ENCODE data around the gene ZNF527. TPM values are rescaled to one million over a fixed set of nuclear protein-coding genes. Genes with fewer than 3 reads are reported as not detected.

ZNF527 gene
- total and polyA plus RNA-seq, 9 of the 15 experiments (the other 6 are each of a cell fraction or from before 2014, with no cell fraction given): 0.18 to 1.4 (median 0.86) TPM

- no peak for TF ChIP-seq TCFL5 (CRISPR knock-in tag; conservative IDR thresholded peaks at IDR 0.05)
- 0 out of 2 replicates have a peak, but pooled peaks have one; percentile 69 for TF ChIP-seq E2F3 (CRISPR knock-in tag; IDR thresholded peaks at IDR 0.05)
- no peak for TF ChIP-seq HMGXB4 (CRISPR knock-in tag; IDR thresholded peaks at IDR 0.05)
- TF ChIP-seq MTA3 (IDR thresholded peaks at IDR 0.05; ENCODE audit: borderline replicate concordance): no peak
- TF ChIP-seq CREB5 (CRISPR knock-in tag; IDR thresholded peaks at IDR 0.05): no peak
- TF ChIP-seq, protein P1, sequence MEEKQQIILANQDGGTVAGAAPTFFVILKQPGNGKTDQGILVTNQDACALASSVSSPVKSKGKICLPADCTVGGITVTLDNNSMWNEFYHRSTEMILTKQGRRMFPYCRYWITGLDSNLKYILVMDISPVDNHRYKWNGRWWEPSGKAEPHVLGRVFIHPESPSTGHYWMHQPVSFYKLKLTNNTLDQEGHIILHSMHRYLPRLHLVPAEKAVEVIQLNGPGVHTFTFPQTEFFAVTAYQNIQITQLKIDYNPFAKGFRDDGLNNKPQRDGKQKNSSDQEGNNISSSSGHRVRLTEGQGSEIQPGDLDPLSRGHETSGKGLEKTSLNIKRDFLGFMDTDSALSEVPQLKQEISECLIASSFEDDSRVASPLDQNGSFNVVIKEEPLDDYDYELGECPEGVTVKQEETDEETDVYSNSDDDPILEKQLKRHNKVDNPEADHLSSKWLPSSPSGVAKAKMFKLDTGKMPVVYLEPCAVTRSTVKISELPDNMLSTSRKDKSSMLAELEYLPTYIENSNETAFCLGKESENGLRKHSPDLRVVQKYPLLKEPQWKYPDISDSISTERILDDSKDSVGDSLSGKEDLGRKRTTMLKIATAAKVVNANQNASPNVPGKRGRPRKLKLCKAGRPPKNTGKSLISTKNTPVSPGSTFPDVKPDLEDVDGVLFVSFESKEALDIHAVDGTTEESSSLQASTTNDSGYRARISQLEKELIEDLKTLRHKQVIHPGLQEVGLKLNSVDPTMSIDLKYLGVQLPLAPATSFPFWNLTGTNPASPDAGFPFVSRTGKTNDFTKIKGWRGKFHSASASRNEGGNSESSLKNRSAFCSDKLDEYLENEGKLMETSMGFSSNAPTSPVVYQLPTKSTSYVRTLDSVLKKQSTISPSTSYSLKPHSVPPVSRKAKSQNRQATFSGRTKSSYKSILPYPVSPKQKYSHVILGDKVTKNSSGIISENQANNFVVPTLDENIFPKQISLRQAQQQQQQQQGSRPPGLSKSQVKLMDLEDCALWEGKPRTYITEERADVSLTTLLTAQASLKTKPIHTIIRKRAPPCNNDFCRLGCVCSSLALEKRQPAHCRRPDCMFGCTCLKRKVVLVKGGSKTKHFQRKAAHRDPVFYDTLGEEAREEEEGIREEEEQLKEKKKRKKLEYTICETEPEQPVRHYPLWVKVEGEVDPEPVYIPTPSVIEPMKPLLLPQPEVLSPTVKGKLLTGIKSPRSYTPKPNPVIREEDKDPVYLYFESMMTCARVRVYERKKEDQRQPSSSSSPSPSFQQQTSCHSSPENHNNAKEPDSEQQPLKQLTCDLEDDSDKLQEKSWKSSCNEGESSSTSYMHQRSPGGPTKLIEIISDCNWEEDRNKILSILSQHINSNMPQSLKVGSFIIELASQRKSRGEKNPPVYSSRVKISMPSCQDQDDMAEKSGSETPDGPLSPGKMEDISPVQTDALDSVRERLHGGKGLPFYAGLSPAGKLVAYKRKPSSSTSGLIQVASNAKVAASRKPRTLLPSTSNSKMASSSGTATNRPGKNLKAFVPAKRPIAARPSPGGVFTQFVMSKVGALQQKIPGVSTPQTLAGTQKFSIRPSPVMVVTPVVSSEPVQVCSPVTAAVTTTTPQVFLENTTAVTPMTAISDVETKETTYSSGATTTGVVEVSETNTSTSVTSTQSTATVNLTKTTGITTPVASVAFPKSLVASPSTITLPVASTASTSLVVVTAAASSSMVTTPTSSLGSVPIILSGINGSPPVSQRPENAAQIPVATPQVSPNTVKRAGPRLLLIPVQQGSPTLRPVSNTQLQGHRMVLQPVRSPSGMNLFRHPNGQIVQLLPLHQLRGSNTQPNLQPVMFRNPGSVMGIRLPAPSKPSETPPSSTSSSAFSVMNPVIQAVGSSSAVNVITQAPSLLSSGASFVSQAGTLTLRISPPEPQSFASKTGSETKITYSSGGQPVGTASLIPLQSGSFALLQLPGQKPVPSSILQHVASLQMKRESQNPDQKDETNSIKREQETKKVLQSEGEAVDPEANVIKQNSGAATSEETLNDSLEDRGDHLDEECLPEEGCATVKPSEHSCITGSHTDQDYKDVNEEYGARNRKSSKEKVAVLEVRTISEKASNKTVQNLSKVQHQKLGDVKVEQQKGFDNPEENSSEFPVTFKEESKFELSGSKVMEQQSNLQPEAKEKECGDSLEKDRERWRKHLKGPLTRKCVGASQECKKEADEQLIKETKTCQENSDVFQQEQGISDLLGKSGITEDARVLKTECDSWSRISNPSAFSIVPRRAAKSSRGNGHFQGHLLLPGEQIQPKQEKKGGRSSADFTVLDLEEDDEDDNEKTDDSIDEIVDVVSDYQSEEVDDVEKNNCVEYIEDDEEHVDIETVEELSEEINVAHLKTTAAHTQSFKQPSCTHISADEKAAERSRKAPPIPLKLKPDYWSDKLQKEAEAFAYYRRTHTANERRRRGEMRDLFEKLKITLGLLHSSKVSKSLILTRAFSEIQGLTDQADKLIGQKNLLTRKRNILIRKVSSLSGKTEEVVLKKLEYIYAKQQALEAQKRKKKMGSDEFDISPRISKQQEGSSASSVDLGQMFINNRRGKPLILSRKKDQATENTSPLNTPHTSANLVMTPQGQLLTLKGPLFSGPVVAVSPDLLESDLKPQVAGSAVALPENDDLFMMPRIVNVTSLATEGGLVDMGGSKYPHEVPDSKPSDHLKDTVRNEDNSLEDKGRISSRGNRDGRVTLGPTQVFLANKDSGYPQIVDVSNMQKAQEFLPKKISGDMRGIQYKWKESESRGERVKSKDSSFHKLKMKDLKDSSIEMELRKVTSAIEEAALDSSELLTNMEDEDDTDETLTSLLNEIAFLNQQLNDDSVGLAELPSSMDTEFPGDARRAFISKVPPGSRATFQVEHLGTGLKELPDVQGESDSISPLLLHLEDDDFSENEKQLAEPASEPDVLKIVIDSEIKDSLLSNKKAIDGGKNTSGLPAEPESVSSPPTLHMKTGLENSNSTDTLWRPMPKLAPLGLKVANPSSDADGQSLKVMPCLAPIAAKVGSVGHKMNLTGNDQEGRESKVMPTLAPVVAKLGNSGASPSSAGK (IDR thresholded peaks at IDR 0.05): peak; percentile 67
- TF ChIP-seq SIRT6 (IDR thresholded peaks at IDR 0.05; ENCODE audit: low read depth, low read length): no peak
- TF ChIP-seq TEAD2 (tag; IDR thresholded peaks at IDR 0.05): no peak
- TF ChIP-seq, protein P2, sequence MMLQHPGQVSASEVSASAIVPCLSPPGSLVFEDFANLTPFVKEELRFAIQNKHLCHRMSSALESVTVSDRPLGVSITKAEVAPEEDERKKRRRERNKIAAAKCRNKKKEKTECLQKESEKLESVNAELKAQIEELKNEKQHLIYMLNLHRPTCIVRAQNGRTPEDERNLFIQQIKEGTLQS (IDR thresholded peaks at IDR 0.05): no peak
- TF ChIP-seq, protein P2 (CRISPR knock-in tag; conservative IDR thresholded peaks at IDR 0.05): no peak
- no peak for TF ChIP-seq SAFB (IDR thresholded peaks at IDR 0.05; ENCODE audit: borderline replicate concordance, low read depth, low read length)
Measured at GRCh38 chr19:37370880-37371661, at the start of gene ZNF527 (continued).

Measured in K562 (cell line).